Cardiac muscle cell (in vitro differentiated cells and primary cell): ENCODE data around the gene ABHD15. TPM values are rescaled to one million over a fixed set of nuclear protein-coding genes. Genes with fewer than 3 reads are reported as not detected.

Source experiments
- DNase-seq, 2 donors: peaks; one replicate each; pipeline versions ENCODE4 v3.0.0 to v3.0.0-alpha.2; 2010 to 2017; ENCODE audit warnings: low read depth in 1 of 2, low spot score in 1 of 2
- H3K27ac ChIP-seq: fragments of 200-600 bp; sonication (generic); 2 replicates; pipeline ENCODE4 v1.5.1; 2016
- H3K27me3 ChIP-seq: fragments of 200-600 bp; sonication (generic); 2 replicates; pipeline ENCODE4 v1.6.0; 2016; ENCODE audit warnings: control low read depth
- H3K36me3 ChIP-seq: fragments of 200-600 bp; sonication (generic); 2 replicates; pipeline ENCODE4 v1.5.1; 2016; ENCODE audit warnings: control low read depth
- H3K4me1 ChIP-seq: fragments of 200-600 bp; sonication (generic); 2 replicates; pipeline ENCODE4 v1.8.1; 2017; ENCODE audit warnings: low read depth, mild to moderate bottlenecking, mixed run types
- H3K4me3 ChIP-seq: fragments of 200-600 bp; sonication (generic); 2 replicates; pipeline ENCODE4 v1.5.1; 2016; ENCODE audit warnings: mild to moderate bottlenecking
- H3K9me3 ChIP-seq: fragments of 200-600 bp; sonication (generic); 2 replicates; pipeline ENCODE4 v1.5.1; 2017; ENCODE audit warnings: low read depth, mild to moderate bottlenecking, control low read depth
- polyA plus RNA-seq: library from polyadenylated mRNA; unstranded; fragments of >200 nt; fragmentation: Nextera tagmentation; extraction: Ambion mirVana; gene quantifications from 2 replicates; pipeline ENCODE4 v1.2.1, GENCODE V29; 2016
- total RNA-seq: library from RNA; depleted of rRNA; stranded (reverse); fragments of >200 nt; gene quantifications from 2 replicates; pipeline ENCODE4 v1.2.3, GENCODE V29; 2016
- TF ChIP-seq, protein P1 (sequence below): IDR thresholded peaks from 2 replicates; pipeline ENCODE4 v1.5.1; 2012; ENCODE audit warnings: low read depth, mild to moderate bottlenecking, low read length

The ABHD15 gene
- total and polyA plus RNA-seq, 2 experiments from 2014 or later = 4.8 to 5.8 TPM

DNA sequence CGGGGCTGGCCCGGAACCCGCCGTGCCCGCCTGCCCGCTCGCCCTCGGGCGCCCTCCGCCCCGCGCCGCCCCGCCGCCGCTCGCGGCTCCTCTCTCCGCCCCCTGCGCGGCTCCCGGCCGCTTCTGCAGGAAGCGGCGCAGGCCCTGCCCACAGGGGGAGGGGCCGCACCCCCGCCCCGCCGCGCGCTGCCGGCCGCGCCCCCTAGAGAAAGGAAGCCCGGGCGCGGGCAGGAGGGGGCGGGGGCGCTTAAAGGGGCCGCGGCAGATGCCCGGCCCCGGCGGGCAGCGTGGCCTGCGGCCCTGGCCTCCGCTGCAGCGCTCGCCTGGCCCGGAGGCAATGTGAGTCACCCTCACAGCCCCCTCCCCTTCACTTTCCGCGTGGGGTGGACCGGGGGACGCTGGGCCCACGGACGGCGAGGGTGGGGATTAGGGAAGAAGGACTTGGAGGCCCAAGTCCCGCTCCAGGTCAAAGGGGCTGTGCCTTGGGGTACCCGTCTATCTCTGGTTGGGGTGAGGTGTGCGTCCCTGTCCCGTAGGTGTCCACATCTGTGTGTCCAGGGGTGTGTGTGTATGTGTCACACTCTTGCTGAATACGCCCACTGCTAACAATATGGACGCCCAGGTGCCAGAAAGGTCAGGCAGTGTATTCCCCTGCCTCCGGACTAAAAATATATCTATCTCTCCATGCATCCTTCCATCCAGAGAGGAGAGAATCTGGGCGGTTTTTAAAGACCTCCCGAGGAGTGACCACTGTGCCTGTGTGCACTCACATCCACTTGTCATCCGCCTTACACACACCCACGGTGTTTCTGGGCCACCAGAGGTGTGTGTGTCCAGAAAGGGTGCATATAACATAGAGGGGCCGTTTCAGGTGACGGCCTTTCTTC, 22.9 kb upstream of the ABHD15 start, which contains the start of gene GIT1:
TSS of gene GIT1 (minus strand) at position 125 of the 887 bp plus-strand sequence. CDS start 270 bp downstream, outside the sequence.
- Histone ChIP-seq H3K4me1 (peaks cover 19% of the 10 kb centered on the region), H3K36me3 (no peaks in the 10 kb centered on the region), H3K27me3 (peaks cover 7% of the 10 kb centered on the region), H3K27ac (no peak within 1 kb of the TSS), H3K4me3 (peak within 1 kb of the TSS; percentile 46), H3K9me3 (no peaks in the 10 kb centered on the region)
- TF ChIP-seq, protein P1, sequence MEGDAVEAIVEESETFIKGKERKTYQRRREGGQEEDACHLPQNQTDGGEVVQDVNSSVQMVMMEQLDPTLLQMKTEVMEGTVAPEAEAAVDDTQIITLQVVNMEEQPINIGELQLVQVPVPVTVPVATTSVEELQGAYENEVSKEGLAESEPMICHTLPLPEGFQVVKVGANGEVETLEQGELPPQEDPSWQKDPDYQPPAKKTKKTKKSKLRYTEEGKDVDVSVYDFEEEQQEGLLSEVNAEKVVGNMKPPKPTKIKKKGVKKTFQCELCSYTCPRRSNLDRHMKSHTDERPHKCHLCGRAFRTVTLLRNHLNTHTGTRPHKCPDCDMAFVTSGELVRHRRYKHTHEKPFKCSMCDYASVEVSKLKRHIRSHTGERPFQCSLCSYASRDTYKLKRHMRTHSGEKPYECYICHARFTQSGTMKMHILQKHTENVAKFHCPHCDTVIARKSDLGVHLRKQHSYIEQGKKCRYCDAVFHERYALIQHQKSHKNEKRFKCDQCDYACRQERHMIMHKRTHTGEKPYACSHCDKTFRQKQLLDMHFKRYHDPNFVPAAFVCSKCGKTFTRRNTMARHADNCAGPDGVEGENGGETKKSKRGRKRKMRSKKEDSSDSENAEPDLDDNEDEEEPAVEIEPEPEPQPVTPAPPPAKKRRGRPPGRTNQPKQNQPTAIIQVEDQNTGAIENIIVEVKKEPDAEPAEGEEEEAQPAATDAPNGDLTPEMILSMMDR = no peak
- peak; percentile 91 to 95 for DNase-seq

- peak overlapping the region; percentile 46 for H3K4me3 ChIP-seq
- H3K4me1 ChIP-seq = peaks cover 21% of the 10 kb centered on the region
- TF ChIP-seq, protein P1 = no peak
- no peaks in the 10 kb centered on the region for H3K36me3 ChIP-seq
- peaks cover 4% of the 10 kb centered on the region for H3K27me3 ChIP-seq
- no peak overlapping the region for H3K27ac ChIP-seq
- peak; percentile 35 to 68 for DNase-seq
- no peaks in the 10 kb centered on the region for H3K9me3 ChIP-seq
Measured at GRCh38 chr17:29588562-29589411, 21.9 kb upstream of the ABHD15 start.

DNA sequence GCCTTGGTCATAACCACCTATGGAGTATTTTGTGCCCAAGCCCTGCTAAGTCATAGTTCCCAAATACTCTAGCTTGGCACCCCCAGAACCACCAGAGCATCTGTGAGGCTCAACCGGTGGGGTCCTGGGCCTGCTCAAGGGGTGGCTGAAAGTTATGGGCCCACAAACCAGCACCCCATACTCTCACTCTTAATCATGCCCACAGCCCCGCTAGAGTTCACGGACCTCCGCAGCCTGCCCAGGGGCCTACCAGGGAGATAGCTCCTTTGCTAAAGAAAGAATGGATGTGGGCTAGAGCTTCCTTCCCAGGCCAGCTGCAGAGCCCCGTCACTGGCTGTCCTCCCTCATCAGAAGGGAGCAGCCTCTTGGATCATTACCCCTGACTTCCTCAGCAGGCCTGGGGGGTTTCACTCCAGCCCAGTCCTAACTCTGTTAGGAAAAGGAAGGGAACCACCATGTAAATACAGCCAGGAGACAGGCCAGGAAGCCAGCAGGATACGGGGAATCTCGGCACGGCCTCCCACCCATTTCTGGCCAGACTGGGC, 21.3 kb upstream of the ABHD15 start:
- H3K4me3 ChIP-seq = peak overlapping the region; percentile 46
- no peaks in the 10 kb centered on the region for H3K27me3 ChIP-seq
- DNase-seq = no peak
- no peaks in the 10 kb centered on the region for H3K9me3 ChIP-seq
- H3K4me1 ChIP-seq = peaks cover 18% of the 10 kb centered on the region
- TF ChIP-seq, protein P1 = no peak
- no peak overlapping the region for H3K27ac ChIP-seq
- no peaks in the 10 kb centered on the region for H3K36me3 ChIP-seq

- Histone ChIP-seq H3K9me3 (no peaks in the 10 kb centered on the region), H3K36me3 (no peaks in the 10 kb centered on the region), H3K27ac (no peak overlapping the region), H3K4me1 (peaks cover 18% of the 10 kb centered on the region), H3K27me3 (no peaks in the 10 kb centered on the region), H3K4me3 (no peak overlapping the region)
- TF ChIP-seq, protein P1 = no peak
- no peak for DNase-seq
Measured at GRCh38 chr17:29587591-29587990, 20.8 kb upstream of the ABHD15 start.
